Liver (tissue), 9 donors: ENCODE results near the gene SHTN1. TPM values are rescaled to one million over a fixed set of nuclear protein-coding genes. Genes with fewer than 3 reads are reported as not detected.

Source experiments
- DNase-seq: peaks from one replicate; pipeline ENCODE4 v3.0.0-alpha.2; 2017; ENCODE audit warnings: low spot score
- H3K27ac ChIP-seq, 2 donors: one replicate each; pipeline ENCODE4 v1.7.0; 2013; ENCODE audit warnings: inconsistent platforms in 2 of 2, low read length in 2 of 2, control low read depth in 1 of 2, low read depth in 1 of 2, mild to moderate bottlenecking in 1 of 2
- H3K27me3 ChIP-seq, 4 donors: one replicate each; pipeline versions ENCODE4 v1.6.1 to v1.7.0; 2013; ENCODE audit warnings: low read length in 3 of 4, inconsistent platforms in 1 of 4, mild to moderate bottlenecking in 1 of 4, moderate library complexity in 1 of 4; ENCODE audit not compliant: control insufficient read depth in 4 of 4, insufficient read depth in 4 of 4
- H3K36me3 ChIP-seq, 4 donors: one replicate each; pipeline versions ENCODE4 v1.6.1 to v1.7.0; 2013; ENCODE audit warnings: low read length in 3 of 4, mild to moderate bottlenecking in 3 of 4, low read depth in 1 of 4, moderate library complexity in 1 of 4; ENCODE audit not compliant: control insufficient read depth in 4 of 4, insufficient read depth in 3 of 4
- H3K4me1 ChIP-seq, 4 donors: one replicate each; pipeline versions ENCODE4 v1.6.1 to v1.7.0; 2013; ENCODE audit warnings: low read length in 3 of 4, mild to moderate bottlenecking in 3 of 4, moderate library complexity in 1 of 4; ENCODE audit not compliant: control insufficient read depth in 4 of 4, insufficient read depth in 4 of 4
- H3K4me3 ChIP-seq, 3 donors: one replicate each; pipeline versions ENCODE4 v1.6.1 to v1.7.0; 2013; ENCODE audit warnings: low read length in 3 of 3, control low read depth in 1 of 3, low read depth in 1 of 3, mild to moderate bottlenecking in 1 of 3
- H3K9ac ChIP-seq, 2 donors: one replicate each; pipeline ENCODE4 v1.7.0; 2013; ENCODE audit warnings: low read length in 2 of 2, mild to moderate bottlenecking in 2 of 2, moderate library complexity in 2 of 2, control low read depth in 1 of 2, low read depth in 1 of 2
- H3K9me3 ChIP-seq, 4 donors: one replicate each; pipeline versions ENCODE4 v1.6.1 to v1.7.0; 2013; ENCODE audit warnings: low read length in 3 of 4; ENCODE audit not compliant: control insufficient read depth in 4 of 4
- CTCF ChIP-seq: fragments of 150-350 bp; IDR thresholded peaks from 2 replicates; pipeline ENCODE4 v1.5.1; 2017; ENCODE audit warnings: improper control_type of control experiment, low read depth, low read length; ENCODE audit not compliant: missing input control
- EGR1 ChIP-seq, 2 donors: IDR thresholded peaks; 2 replicates each; pipeline ENCODE4 v1.6.1; 2016 to 2018; ENCODE audit warnings: antibody characterized with exemption in 2 of 2, low read depth in 2 of 2
- FOXA1 ChIP-seq: IDR thresholded peaks from 2 replicates; pipeline ENCODE4 v1.6.1; 2016; ENCODE audit warnings: antibody characterized with exemption
- FOXA2 ChIP-seq: IDR thresholded peaks from 2 replicates; pipeline ENCODE4 v1.6.1; 2016; ENCODE audit warnings: antibody characterized with exemption
- GABPA ChIP-seq, 2 donors: IDR thresholded peaks in 1 of 2; conservative IDR thresholded peaks in 1 of 2; 2 replicates each; pipeline ENCODE4 v1.6.1; 2016; ENCODE audit warnings: antibody characterized with exemption in 2 of 2, mild to moderate bottlenecking in 1 of 2, moderate library complexity in 1 of 2
- HNF4A ChIP-seq, 2 donors: conservative IDR thresholded peaks; 2 replicates each; pipeline ENCODE4 v1.6.1; 2016; ENCODE audit warnings: antibody characterized with exemption in 2 of 2, mild to moderate bottlenecking in 2 of 2
- JUND ChIP-seq, 2 donors: IDR thresholded peaks; 2 replicates each; pipeline ENCODE4 v1.6.1; 2016; ENCODE audit warnings: antibody characterized with exemption in 2 of 2
- NR2F2 ChIP-seq: IDR thresholded peaks from 2 replicates; pipeline ENCODE4 v1.6.1; 2016; ENCODE audit warnings: antibody characterized with exemption
- RAD21 ChIP-seq, 2 donors: IDR thresholded peaks; 2 replicates each; pipeline ENCODE4 v1.6.1; 2016; ENCODE audit warnings: antibody characterized with exemption in 2 of 2, mild to moderate bottlenecking in 2 of 2
- REST ChIP-seq: IDR thresholded peaks from 2 replicates; pipeline ENCODE4 v1.6.1; 2016; ENCODE audit warnings: antibody characterized with exemption, mild to moderate bottlenecking
- RXRA ChIP-seq, 2 donors: IDR thresholded peaks; 2 replicates each; pipeline ENCODE4 v1.6.1; 2017 to 2018; ENCODE audit warnings: antibody characterized with exemption in 2 of 2, mild to moderate bottlenecking in 1 of 2
- TAF1 ChIP-seq: conservative IDR thresholded peaks from 2 replicates; pipeline ENCODE4 v1.6.1; 2016; ENCODE audit warnings: antibody characterized with exemption, mild to moderate bottlenecking
- YY1 ChIP-seq: IDR thresholded peaks from 2 replicates; pipeline ENCODE4 v1.6.1; 2016; ENCODE audit warnings: antibody characterized with exemption, mild to moderate bottlenecking
- ZBTB33 ChIP-seq: IDR thresholded peaks from 2 replicates; pipeline ENCODE4 v1.6.1; 2016; ENCODE audit warnings: antibody characterized with exemption
- WGBS: extraction: QIAGEN DNeasy Blood & Tissue Kit; methylation state at CpG from one replicate; pipeline ENCODE4 v1.1.7; 2013; 5-methylcytosine and 5-hydroxymethylcytosine counted together
- polyA plus RNA-seq, 2 donors: library from polyadenylated mRNA; stranded (reverse) in 1 of 2; unstranded in 1 of 2; fragments of 200-250 nt in 1 of 2; fragments of >200 nt in 1 of 2; fragmentation: Nextera tagmentation in 1 of 2; extraction: Ambion mirVana in 1 of 2; gene quantifications; one replicate each; pipeline versions ENCODE4 v1.2.1 to v1.2.3, GENCODE V29; 2013 to 2015
- total RNA-seq, 2 donors: library from RNA; depleted of rRNA; stranded (reverse); fragments of >200 nt; gene quantifications; one replicate each; pipeline ENCODE4 v1.2.3, GENCODE V29; 2014
- TF ChIP-seq, protein P1 (sequence below): IDR thresholded peaks from 2 replicates; pipeline ENCODE4 v1.6.1; 2016; ENCODE audit warnings: antibody characterized with exemption
- TF ChIP-seq, protein P2 (sequence below): IDR thresholded peaks from 2 replicates; pipeline ENCODE4 v1.6.1; 2016; ENCODE audit warnings: antibody characterized with exemption
- donor health status: healthy.
- donor health status: healthy.
- donor health status: healthy.
- donor health status: healthy.
- donor health status: healthy.

The SHTN1 gene
- total and polyA plus RNA-seq, 4 donors = 3.2 to 11.7 (median 10.3) TPM

DNA sequence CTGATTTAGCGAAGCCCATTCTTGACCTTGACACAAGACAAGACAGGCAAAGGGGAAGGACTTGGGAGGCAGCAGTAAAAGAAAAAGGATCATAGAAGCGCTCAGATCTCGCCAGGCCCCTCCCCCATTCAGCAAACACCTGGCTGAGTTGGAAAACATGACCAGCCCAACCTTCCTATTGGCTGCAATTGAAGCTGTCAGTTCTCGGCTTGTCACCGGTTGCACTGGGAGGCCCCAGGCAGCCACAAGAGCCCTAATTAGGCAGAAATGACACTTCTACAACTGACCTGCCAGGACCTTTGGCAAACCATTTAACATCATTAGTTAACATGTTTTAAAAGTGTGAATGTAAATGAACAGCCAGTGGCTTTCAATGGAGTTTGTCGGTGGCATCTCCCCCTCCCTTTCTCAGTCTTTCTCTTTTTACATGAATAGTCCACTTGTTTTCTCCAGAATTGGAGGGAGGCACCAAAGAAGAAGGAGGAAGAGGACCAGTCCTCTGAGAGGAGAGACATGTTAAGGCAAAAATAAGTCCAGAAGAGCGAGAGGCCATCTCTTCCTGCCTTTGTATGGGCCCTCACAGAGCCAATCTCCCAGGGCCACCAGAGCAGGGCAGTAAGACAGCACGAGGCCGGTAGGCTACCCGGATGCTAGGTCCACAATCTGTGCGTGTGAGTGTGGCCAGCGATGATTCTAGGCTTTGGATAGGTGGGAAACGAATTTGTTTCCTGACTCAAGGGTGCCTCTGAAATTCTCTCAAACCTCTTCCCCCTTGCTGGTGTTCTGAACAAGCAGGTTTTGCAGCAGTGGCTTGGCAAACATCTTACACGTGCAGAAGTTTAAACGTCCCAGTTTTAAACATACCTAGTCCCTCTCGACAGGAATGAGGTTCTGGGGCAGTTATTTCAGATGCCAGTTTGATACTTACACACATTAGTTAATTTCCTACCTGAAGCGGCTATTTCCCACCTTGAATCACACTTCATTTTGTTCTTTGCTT, 170.7 kb downstream of the SHTN1 start:
- no peak for DNase-seq
- H3K4me3 ChIP-seq = no peak overlapping the region
- peaks cover 2 to 15% (median 10%) of the 10 kb centered on the region in 4 donors for H3K4me1 ChIP-seq
- no peak overlapping the region for H3K9ac ChIP-seq
- WGBS = 90% methylated on average over 17 of the region's 17 CpGs
- TF ChIP-seq TAF1 (no peak), NR2F2 (no peak), ZBTB33 (no peak), FOXA2 (no peak), CTCF (no peak), YY1 (no peak), JUND (IDR thresholded peaks at IDR 0.05) (no peak), FOXA1 (no peak), GABPA (IDR thresholded peaks at IDR 0.05 in 1 of 2, conservative IDR thresholded peaks at IDR 0.05 in 1 of 2) (no peak), RAD21 (IDR thresholded peaks at IDR 0.05) (no peak), RXRA (IDR thresholded peaks at IDR 0.05) (no peak), EGR1 (IDR thresholded peaks at IDR 0.05; ENCODE audit: low read depth in 2 of 2) (no peak), HNF4A (conservative IDR thresholded peaks at IDR 0.05) (no peak), REST (no peak)
- TF ChIP-seq, protein P1, sequence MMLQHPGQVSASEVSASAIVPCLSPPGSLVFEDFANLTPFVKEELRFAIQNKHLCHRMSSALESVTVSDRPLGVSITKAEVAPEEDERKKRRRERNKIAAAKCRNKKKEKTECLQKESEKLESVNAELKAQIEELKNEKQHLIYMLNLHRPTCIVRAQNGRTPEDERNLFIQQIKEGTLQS = no peak
- TF ChIP-seq, protein P2, sequence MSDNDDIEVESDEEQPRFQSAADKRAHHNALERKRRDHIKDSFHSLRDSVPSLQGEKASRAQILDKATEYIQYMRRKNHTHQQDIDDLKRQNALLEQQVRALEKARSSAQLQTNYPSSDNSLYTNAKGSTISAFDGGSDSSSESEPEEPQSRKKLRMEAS = no peak
- H3K27ac ChIP-seq = no peak overlapping the region
- H3K9me3 ChIP-seq = no peaks in the 10 kb centered on the region
- H3K27me3 ChIP-seq = no peaks in the 10 kb centered on the region
- H3K36me3 ChIP-seq = peaks cover 0 to 2% (median 0%) of the 10 kb centered on the region in 4 donors
